Measurements from ENCODE around the gene FFAR4.
"Not testable (repeated sequence)": the region's sequence is repeated elsewhere in the genome, so short reads cannot be mapped to it uniquely, and the experiment has no call there.

The FFAR4 gene

DNA sequence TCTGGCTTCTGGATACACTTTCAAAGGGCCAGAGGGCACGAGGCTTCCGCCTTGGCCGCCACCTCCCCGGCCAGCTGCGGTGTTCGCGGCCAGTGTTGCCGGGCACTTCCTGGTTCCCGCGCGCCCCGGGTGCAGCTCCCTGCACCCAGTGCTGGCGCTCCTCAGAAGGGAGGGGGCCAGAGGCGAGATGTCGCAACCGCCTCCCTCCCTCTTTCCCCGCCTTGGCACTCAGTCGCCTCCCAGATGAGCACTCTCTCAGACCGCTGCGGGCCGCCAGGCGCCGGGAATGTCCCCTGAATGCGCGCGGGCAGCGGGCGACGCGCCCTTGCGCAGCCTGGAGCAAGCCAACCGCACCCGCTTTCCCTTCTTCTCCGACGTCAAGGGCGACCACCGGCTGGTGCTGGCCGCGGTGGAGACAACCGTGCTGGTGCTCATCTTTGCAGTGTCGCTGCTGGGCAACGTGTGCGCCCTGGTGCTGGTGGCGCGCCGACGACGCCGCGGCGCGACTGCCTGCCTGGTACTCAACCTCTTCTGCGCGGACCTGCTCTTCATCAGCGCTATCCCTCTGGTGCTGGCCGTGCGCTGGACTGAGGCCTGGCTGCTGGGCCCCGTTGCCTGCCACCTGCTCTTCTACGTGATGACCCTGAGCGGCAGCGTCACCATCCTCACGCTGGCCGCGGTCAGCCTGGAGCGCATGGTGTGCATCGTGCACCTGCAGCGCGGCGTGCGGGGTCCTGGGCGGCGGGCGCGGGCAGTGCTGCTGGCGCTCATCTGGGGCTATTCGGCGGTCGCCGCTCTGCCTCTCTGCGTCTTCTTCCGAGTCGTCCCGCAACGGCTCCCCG is at the start of gene FFAR4:
TSS of gene FFAR4 (plus strand) at position 231 of the 842 bp plus-strand sequence. CDS start at position 287, 56 bp downstream.
- DNase-seq (ENCODE audit: low read depth): no peak

DNA sequence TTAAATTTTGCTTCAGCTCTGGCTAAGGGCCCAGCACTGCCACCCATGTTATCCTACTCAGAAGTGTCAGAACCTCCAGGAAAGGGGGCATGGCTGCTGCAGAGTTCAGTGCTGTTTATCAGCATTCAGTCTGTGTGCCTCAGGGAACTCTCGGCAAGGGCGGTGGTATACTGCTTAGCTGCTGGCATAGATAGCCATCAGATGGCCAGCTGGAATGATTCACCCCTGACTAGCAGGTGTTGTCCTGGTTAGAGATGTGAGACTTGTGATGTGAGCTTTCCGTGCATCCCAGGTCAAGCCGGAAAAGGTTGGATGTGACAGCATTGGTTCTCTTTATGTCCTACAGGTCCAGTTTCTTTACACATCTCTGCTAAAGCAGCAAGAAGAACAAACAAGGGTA is 47.9 kb upstream of the FFAR4 start:
- no peak for DNase-seq (ENCODE audit: low read depth)

DNA sequence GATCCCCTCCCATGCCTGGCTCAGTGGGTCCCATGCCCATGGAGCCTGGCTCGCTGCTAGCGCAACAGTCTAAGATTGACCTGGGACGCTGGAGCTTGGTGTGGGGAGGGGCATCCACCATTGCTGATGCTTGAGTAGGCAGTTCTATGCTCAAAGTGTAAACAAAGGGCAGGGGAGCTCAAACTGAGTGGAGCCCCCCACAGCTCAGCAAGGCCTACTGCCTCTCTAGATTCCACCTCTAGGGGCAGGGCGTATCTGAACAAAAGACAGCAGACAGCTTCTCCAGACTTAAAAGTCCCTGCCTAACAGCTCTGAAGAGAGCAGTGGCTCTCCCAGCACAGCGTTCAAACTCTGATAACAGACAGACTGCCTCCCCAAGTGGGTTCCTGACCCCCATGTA is 31.2 kb upstream of the FFAR4 start:
- DNase-seq (ENCODE audit: low read depth): no peak

DNA sequence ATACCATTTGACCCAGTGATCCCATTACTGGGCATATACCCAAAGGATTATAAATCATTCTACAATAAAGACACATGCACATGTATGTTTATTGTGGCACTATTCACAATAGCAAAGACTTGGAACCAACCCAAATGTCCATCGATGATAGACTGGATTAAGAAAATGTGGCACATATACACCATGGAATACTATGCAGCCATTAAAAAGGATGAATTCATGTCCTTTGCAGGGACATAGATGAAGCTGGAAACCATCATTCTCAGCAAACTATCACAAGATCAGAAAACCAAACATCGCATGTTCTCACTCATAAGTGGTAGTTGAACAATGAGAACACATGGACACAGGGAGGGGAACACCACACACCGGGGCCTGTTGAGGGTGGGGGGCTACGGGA is 25.6 kb upstream of the FFAR4 start:
- DNase-seq (ENCODE audit: low read depth): not testable (repeated sequence)

DNA sequence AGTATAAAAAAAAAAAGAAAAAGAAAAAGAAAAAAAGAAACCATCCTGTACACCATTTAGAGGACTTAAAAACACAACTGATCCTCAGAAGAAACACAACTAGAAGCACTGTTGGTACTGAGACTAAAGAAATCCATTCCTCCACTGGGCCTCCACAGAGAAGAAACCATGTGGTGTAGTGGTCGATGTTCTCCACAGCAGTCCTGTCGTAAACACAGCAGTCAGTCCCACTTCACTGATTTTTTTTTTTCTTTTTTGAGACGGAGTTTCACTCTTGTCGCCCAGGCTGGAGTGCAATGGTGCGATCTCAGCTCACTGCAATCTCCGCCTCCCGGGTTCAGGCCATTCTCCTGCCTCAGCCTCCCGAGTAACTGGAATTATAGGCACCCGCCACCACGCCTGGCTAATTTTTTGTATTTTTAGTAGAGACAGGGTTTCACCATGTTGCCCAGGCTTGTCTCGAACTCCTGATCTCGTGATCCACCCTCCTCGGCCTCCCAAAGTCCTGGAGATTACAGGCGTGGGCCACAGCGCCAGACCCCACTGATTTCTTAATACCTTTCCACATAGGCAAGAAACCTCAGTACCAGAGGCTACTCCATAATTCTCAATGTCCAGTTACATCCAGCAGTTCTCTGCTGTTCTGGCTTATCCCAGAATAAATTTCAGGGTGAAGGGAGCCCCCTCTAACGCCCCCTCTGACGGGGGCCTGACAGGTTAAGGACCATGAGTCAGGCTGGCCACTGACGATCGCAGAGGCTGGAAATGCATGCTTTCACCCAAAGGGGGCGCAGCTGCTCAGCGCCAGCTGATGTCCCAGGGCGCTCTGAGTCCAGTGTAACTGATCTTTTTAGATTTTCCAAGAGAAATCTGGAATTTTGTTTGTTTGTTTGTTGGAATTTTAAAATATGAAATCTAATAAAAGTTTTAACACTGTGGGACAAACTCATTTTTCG is 24.8 kb upstream of the FFAR4 start:
- DNase-seq (ENCODE audit: low read depth): no peak

DNA sequence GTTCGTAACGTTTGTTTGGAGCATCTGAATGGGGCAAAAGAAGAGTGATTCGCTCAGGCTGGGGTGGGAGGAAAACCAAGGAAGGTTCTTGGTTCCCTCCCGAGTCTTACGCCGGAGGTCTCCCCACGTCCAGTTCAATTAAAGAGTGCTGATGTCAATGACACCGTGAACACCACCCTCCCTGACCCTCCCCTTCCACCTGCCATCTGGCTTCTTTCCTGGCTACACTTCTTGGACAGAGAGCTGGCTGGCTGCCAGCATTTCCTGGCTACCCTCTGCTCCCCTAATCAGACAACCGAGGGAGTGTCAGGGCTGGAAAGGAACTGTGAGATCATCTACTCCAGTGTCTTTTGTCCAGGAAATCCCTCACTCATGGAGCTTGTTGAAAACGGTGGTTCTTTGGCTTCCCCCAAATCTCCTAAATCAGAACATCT is 24.1 kb upstream of the FFAR4 start:
- no peak for DNase-seq (ENCODE audit: low read depth)

DNA sequence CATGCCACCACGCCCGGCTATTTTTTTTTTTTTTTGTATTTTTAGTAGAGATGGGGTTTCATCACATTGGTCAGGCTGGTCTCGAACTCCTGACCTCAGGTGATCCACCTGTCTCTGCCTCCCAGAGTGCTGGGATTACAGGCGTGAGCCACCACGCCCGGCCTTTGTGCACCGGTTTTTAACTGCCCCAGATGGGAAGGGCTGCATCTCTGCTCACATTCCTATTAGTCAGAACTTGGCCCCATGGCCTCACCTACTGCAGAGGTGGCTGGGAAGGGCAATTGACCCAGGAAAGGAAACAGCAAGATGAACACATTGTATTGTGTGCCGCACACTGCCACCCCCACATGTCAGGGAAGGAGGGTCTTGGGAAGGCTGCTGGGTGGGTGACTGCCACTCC is 19.5 kb upstream of the FFAR4 start:
- not testable (repeated sequence) for DNase-seq (ENCODE audit: low read depth)

DNA sequence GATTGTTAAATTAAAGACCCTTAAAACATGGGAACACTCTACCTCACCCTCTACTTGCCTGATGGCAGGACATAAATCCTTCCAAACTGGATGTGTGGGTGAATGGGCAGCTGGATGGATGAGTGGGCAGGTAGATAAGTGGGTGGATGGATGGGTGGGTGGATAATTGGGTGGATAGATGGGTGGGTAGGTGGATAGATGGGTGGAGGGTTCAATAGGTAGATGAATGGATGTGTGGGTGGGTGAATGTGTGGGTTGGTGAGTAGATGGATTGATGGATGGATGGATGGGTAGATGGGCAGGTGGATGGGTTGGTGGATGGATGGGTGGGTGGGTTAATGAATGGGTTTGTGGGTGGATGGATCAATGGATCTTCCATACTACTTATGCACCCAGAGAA is 18.9 kb upstream of the FFAR4 start:
- DNase-seq (ENCODE audit: low read depth): no peak

DNA sequence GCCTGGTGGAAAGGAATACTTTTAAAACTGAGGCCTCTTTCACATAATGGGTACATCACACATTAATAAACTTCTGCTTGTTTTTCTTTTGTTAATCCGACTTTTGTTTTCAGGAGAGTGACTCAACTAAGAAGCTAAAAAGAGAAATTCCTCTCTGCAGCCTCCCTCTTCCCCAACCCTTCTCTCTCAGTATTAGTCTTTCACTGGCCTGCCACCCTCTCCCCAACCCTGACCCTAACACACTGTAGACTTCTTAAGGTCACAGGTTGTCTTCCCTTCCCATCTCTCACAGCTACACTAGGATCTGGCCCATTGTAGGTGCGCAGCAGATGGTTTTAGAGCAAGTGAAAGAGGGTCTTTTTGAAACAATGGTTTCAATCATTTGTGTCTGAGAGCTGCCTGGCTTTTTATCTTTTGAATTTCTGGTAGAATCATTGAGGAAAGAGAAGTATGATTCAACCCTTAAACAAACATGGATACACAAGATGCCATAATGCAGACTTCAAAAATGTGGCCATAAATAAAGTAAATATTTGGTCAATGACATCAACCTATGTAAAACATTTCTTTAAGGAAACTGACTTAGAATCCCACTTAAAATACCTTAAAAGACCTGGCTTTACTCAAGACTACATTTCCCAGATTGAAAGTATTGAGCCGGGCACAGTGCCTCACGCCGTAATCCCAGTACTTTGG is 17.9 kb upstream of the FFAR4 start:
- DNase-seq (ENCODE audit: low read depth): no peak

DNA sequence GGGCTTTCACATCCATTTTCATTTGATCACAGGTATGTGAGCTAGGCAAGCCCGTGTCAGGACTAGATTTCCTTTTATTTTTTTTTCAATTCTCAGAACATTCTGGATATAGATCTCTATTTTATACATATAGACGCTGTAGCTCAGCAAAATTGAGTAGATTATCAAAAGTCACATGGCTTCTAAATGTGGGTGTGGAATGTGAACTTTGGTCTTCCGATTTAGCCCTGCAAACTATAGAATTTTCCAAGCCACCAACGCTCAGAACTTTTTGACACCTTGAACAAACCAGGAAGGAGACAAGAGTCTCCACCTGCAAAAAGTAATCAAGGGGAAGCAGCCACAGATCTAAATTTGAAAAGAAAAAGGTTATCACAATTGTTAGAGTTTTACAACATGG is 15.9 kb upstream of the FFAR4 start:
- no peak for DNase-seq (ENCODE audit: low read depth)

DNA sequence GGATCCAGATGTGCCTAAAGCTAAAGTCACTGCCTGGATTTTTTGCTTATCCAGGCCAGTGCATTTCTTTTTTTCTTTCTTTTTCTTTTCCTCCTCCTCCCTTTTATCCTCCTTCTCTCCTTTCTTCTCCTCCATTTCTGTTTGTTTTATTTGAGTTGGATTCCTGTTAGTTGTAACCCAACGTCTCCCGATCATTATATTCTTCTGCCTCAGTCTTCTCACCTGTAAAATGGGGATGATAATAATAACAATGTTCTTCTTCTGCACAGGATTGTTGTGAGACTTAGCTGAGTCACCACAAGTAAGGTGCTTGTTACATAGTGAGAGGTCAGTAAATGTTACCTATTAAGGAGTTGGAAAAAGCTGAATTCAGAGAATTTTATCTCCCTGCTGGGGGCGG is 13.7 kb upstream of the FFAR4 start:
- no peak for DNase-seq (ENCODE audit: low read depth)

DNA sequence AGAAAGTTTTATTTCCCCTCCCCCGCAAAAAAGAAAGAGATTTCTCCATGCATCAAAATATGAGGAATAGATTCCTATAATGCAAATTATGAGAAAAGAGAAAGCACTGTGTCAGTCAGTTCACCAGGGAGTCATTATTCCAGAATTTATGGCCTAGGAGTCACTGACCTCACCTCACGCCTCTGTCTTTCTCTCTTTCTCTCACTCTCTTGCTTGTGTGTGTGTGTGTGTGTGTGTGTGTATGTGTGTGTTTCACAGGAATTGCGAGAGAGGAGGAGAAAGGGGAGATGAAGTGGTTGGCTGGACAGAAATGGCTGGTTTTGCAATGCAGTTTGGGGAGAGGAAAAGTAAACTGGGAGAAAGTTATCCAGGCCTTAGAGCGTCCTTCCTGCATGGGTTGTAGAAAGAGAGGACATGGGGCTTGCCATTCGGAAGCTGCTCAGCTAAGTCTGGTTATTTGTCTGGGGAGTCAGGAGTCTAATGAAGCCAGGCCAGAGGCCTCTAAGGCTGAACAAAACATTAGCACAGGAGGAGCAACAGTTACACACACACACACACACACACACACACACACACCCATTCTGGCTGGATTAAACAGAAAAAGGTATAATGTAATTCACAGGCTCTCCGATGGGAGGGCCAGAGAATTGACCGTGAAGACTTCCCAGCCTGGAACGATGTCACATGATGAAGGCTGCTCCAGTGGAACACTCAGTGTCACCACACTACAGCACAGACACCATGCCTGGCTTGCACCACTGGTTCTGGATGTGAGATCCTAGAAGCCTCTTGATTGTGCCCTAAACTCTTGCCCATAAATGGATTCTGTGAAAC is 12.8 kb upstream of the FFAR4 start:
- no peak for DNase-seq (ENCODE audit: low read depth)

DNA sequence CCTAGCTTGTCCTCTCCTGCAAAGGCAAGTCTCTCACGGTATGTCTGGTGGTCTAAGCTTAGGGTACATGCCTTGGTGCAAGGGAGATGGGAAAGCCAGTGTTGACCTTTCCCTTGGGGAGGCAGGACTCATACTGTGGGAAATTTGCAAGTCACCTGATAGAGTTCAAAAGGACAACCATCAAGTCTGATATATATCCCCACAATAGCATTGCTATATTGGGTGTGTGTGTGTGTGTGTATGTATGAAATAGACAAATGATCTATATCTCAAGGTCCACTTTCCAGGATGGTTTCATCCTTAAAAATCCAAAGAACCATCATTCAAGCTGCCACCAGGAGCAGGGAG is 12.2 kb upstream of the FFAR4 start:
- no peak for DNase-seq (ENCODE audit: low read depth)

DNA sequence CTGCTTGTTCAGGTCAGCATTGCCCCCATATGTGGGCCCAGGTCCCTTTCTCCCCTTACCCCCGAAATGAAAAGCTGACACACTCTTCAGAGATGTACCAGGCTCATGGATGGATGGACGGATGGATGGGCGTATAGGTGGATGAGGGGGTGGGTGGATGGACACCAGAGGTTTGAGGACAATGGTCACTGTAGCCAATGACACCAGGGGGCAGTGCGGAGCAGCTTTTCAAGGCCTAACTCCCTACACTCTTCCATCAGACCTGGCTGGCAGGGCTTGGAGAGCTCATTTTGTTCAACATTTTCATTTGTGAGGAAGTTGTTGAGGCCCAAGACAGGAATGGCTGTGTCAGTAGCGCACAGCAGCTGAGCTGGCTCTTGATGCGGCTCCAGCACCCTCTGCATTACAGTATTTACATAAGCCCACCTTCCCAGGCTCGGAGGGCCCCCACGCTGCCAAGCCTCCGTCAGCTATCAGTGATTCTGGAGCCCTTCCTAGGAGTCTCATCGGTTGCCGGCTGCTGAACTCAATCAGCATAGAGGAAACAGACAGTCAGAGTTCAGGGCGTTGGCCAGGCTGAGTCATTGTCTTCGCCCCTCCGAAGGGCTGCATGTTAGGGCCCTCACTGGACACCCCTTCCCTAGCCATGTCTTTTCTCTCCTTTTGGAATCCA is 11.6 kb upstream of the FFAR4 start:
- peak; percentile 3 for DNase-seq (ENCODE audit: low read depth)

DNA sequence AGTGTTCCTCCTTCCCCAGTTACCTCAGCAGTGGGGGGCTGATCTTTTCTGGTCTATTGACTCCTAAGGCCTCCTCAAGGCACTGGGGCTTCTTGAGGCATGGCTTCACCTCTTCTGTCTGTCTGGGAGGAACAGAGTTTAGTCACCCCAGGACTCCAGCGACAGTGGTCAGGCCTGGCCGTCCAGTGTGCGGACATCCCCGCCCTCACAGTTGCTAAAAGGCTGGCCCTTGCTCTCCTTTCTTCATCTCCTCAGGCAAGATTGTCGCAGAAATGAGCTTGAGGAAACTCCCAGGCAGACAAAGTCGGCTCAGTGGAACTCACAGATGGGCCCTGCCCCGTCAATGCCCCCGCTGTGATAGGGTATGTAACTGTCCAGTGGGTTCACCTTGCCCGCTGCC is 7.0 kb upstream of the FFAR4 start:
- DNase-seq (ENCODE audit: low read depth): no peak

DNA sequence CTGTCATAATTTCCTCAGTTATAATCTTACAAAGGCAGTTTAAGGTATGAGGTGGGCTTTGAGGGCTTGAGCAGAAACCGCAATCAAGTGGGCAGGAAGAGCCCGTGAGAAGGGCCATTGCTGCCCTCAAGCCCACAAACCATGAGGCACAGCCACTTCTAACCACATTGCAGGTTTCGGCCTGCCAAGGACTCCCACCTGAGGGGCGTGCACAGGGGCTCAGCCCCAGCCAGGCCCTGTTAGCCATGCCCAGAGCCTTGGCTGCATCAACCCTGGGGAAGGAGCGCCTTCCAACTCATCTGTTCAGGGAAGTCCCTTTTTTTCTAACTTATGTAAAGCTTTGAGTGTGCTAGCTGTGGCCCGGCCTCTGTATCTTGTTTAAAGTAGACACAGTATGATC is 5.9 kb upstream of the FFAR4 start:
- DNase-seq (ENCODE audit: low read depth): no peak

DNA sequence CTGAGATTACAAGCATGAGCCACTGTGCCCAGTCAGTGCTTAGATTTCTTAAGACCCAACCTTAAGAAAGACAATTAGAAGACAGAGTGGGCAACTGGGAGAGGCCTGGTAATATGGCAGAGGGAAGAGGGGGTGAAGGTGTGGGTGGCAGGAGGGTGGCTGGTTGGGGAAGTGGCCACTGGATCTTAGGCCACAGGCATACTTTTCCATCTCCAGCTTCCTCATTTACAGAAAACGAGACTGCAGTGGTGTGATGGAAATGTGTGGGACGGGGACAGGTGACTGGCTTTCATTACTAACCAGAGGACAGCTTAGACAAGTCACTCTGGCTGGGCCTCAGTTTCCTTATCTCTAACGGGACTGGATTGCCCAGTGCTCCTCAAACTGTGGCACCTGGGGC is 1.0 kb upstream of the FFAR4 start:
- DNase-seq (ENCODE audit: low read depth): no peak

DNA sequence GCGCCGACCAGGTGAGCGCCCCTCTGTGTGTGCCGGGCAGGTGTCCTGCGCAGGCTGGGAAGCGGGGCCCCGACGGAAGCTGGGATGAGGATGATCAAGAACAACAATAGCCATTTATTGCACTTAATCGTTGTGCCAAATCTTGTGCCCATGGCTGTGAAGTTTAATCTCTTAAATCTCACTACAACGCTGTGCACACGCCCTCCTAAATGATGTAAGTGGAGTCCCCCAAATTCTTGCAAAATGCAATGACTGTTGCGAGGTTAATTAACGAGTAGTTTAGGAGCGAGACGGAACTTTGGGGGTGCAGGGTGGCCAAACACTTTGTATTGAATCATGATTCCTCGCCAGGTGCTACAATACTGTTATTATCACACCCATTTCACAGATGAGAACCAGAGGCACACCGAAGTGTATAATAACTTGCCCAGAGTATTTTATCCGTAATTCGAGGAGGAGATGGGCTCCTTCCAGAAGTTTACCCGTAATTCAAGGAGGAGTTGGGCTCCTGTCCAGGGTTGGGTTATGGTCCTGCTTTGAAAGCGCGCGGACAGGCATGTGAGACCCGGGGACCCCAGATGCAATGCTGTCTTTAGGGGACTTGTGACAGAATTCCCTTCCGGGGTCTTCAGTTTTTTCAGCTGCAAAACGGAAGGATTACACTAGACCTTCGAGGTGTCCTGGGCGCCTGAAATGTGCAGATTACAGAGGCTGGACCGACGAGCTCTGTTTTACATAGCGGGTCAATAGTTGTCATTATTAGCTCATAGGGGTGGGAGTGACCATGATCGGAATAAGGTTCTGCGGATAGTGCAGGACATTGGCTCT is 1.0 kb downstream of the FFAR4 start:
- no peak for DNase-seq (ENCODE audit: low read depth)

DNA sequence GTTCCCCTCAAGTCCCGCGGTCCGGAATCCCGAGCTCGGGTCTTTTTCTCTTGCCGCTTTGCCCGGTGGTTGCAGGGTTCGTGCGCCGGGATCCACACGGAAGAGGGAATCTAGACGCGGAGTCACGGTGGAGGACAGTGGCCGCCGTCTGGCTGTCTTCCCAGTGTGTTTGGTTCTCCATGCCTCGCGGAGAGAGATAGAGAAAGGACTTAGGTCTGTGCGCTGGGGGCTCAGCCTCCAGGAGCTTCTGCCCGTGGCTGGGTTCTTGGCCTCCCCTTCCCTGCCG is 1.6 kb downstream of the FFAR4 start:
- DNase-seq (ENCODE audit: low read depth): no peak

DNA sequence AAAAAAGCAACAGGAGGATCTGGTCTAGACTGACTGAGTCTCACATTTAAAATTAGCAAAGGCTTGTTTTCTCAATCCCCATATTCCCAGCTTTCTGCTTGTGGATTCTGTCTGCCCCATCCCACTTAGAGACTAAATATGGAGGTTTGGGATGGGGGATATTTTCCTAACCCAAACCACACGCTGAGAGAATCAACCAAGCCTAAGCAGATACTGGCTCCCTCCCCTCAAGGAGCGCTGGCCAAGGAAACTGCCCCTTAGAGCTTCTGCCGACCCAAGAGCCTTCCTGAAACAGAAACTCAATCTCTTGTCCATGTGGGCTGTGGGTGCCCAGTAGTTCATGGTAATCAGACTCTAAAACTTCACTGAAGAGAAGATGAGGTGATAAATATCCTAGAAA is 3.9 kb downstream of the FFAR4 start:
- DNase-seq (ENCODE audit: low read depth): no peak
